ENCODE measurements around the gene ZNF614. TPM values are rescaled to one million over a fixed set of nuclear protein-coding genes. Genes with fewer than 3 reads are reported as not detected.
"Not testable (repeated sequence)": the region's sequence is repeated elsewhere in the genome, so short reads cannot be mapped to it uniquely, and the experiment has no call there.

Gene ZNF614
- total RNA-seq, 1 donor: 12.1 TPM

DNA sequence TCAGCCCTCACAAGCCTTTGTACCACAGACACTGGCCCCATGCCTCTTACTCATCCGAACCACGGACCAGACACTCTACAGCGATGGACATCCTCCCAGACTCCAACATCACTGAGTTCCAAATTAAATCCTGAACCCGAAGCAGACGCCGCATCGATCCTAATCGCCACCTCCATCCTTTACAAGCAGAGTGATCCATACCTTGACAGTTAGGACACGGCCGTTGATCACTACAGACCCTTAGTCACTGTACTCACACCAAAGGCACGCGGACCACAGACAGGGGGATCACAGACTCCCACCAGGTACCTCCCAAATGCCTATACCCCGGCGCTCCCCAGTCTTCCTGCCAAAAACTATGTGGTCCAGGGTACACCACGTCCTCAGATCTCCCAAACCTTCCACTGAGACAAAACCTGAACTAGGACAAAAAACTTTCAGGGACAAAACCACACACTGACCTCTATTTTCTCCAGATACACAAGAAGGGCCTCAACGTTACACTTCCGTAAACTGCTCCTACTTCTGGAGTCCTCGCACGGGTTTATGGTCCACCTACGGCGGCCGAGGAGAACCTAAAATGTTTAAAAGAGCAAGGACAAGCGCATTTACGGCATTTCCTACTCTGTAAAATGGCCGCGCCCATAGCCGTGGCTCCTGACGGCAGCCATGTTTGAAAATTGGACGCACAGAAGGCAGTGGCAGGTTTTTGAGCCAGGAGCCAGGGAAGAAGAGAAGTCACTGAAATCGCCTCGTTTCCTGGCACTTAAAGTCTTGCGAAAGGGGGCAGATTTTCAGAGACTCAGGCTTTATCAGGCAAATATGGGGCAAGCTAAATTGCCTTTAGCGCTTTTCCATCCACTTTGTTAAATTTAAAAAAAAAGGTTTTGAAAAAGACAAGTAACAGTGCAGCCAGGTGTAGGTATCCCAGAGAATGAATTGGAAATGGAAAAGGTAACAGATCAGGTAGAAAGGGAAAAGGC, 41.6 kb downstream of the ZNF614 start, which contains the start of gene ZNF350:
ZNF350 (minus strand) TSS at position 532 of the 983 bp plus-strand sequence. CDS start 12,480 bp downstream, outside the sequence.
- peak within 1 kb of the TSS; percentile 98 for H3K4me3 ChIP-seq (ENCODE audit: low read depth, low read length)
- DNase-seq (ENCODE audit: low read depth): peak; percentile 99
- no peak for TF ChIP-seq CTCF (IDR thresholded peaks at IDR 0.05; ENCODE audit: insufficient read depth, low read depth, low read length)

- TF ChIP-seq CTCF (IDR thresholded peaks at IDR 0.05; ENCODE audit: insufficient read depth, low read depth, low read length): no peak
- no peak for DNase-seq (ENCODE audit: low read depth)
- H3K4me3 ChIP-seq (ENCODE audit: low read depth, low read length): no peak overlapping the region
These were observed 44.8 kb downstream of the ZNF614 start for GRCh38 chr19:51983361-51983760.

GRCh38 chr19:51980926-51981325, 47.3 kb downstream of the ZNF614 start:
- not testable (repeated sequence) for H3K4me3 ChIP-seq (ENCODE audit: low read depth, low read length); DNase-seq (ENCODE audit: low read depth)

DNA sequence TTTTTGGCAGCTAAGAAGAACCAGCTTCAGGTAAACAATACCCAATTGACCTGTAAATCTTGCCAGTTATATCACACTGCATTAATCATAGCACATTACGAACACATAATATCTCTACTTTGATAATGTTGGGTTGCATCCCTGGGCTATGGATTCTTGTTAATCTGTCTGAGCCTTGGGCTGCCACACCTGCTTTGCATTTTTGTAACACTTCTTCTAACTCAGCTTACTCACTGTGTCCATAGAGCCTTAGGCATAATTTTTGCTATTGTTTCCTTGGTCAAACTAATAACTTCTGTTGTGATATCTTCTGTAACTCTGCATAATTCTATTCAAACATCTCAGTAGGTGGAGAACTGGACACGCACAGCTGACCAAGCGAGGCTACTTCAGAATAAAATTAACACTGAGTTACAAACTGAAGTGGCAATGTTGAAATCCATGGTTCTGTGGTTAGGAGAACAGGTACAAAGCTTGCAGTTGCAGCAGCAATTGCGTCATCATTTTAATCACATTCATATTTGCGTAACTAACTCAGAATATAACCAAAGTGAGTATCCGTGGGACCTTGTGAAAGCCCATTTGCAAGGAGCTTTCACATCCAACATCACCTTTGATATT, 48.0 kb downstream of the ZNF614 start:
- no peak for TF ChIP-seq CTCF (IDR thresholded peaks at IDR 0.05; ENCODE audit: insufficient read depth, low read depth, low read length)
- peak; percentile 34 for DNase-seq (ENCODE audit: low read depth)
- no peak overlapping the region for H3K4me3 ChIP-seq (ENCODE audit: low read depth, low read length)

GRCh38 chr19:51978882-51979281, 49.3 kb downstream of the ZNF614 start:
- DNase-seq (ENCODE audit: low read depth): no peak
- TF ChIP-seq CTCF (IDR thresholded peaks at IDR 0.05; ENCODE audit: insufficient read depth, low read depth, low read length): no peak
- no peak overlapping the region for H3K4me3 ChIP-seq (ENCODE audit: low read depth, low read length)

DNA sequence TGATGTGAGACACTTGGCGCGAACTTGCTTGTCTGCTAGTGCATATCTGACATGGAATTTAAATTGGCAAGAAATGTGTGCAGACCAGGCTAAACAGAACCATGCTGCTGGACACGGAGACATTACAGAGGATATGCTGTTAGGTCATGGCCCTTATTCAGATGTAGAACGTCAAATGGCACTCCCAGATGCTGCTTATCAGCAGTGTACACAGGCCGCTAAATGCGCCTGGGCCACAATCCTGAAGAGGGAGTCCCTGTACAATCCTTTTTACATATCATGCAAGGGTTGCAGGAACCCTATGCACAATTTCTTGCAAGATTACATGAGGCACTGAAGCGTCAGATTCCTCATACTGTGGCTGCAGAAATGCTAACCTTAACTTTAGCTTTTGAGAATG, 50.8 kb downstream of the ZNF614 start:
- no peak for DNase-seq (ENCODE audit: low read depth)
- TF ChIP-seq CTCF (IDR thresholded peaks at IDR 0.05; ENCODE audit: insufficient read depth, low read depth, low read length): no peak
- no peak overlapping the region for H3K4me3 ChIP-seq (ENCODE audit: low read depth, low read length)

- no peak overlapping the region for H3K4me3 ChIP-seq (ENCODE audit: low read depth, low read length)
- DNase-seq (ENCODE audit: low read depth): no peak
- TF ChIP-seq CTCF (IDR thresholded peaks at IDR 0.05; ENCODE audit: insufficient read depth, low read depth, low read length): no peak
These were observed 51.3 kb downstream of the ZNF614 start for GRCh38 chr19:51976852-51977251.

DNA sequence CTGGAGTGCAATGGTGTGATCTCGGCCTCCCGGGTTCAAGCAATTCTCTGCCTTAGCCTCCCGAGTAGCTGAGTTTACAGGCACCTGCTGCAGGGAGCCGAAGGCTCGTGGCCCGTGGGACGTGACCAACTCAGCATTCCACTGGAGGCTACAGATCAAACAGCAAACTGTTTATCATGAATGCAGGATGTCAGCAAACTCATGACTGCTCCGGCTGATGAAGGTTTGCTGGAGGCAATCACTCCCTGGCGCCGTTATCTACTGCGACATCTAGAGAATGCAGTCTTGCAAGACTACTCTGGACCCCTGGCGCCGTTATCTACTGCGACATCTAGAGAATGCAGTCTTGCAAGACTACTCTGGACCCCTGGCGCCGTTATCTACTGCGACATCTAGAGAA, 52.4 kb downstream of the ZNF614 start:
- DNase-seq (ENCODE audit: low read depth); H3K4me3 ChIP-seq (ENCODE audit: low read depth, low read length): not testable (repeated sequence)
